Activated CD4-positive, alpha-beta T cell treated with anti-CD3 and anti-CD28 coated beads, Interleukin-2, amount 50 U/mL, for 4 hours (primary cell): Measurements from ENCODE around the gene MPO.

ENCODE experiments used
- DNase-seq, 2 experiments: peaks; one replicate each; pipeline ENCODE4 v3.0.0-alpha.2; 2020

Gene MPO

DNA sequence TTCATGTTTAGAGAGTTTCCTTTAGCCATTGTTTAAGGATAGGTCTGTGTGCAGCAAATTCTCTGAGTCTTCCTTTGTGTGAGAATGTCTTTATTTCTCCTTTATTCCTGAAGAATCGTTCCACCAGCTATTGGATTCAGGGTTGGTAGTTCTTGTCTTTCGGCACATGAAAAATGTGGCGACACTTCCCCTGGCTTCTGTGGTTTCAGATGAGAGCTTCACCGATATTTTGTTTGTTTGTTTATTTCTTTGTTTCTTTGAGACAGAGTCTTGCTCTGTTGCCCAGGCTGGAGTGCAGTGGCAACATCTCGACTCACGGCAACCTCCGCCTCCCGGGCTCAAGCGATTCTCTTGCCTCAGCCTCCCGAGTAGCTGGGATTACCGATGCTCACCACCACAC lies 18.6 kb downstream of the MPO start:
- DNase-seq, result no peak

- no peak for DNase-seq
These were observed 25.9 kb downstream of the MPO start for GRCh38 chr17:58254803-58255202.

GRCh38 chr17:58253082-58253481 lies 27.7 kb downstream of the MPO start:
- DNase-seq, result no peak

GRCh38 chr17:58252141-58252540 lies 28.6 kb downstream of the MPO start:
- DNase-seq, result no peak

DNA sequence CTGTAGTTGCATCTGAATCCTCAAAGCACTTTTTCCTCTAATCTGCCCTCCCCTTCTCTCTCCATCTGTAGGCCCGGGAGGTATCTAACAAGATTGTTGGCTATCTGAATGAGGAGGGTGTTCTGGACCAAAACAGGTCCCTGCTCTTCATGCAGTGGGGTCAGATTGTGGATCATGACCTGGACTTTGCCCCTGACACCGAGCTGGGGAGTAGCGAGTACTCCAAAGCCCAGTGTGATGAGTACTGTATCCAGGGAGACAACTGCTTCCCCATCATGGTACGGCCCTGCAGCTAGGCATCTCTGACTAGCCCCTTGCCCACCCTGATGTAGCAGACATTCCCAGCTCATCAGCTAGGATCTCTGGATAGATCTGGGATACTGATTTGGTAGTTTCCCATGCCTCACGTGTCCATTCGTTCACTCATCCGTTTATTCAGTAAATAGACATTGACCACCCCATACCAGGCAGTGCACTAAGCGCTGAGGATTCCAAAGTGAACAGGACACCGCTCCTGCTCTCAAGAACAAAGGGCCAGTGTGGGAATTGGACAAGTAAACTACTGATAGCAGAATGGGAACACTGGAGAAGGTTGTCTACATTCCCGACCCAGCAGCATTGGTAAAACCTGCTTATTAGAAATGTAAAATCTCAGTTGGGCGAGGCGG lies 30.3 kb downstream of the MPO start:
- DNase-seq, result no peak

- peak; percentile 70 to 71 for DNase-seq
These were observed 31.2 kb downstream of the MPO start for GRCh38 chr17:58249270-58250133.

DNA sequence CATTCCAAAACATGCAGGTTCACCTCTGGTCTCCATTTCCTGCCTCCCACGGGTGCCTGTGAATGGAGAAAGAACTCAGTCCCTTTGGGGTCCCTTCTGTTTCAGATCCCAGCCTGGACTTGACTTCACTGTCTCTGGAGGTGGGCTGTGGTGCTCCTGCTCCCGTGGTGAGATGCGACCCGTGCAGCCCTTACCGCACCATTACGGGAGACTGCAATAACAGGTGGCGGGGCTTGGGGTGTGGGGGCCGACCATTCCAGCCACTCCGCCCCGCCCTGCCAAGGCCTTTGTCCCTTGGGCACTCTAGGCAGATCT lies 31.8 kb downstream of the MPO start:
- no peak for DNase-seq

DNA sequence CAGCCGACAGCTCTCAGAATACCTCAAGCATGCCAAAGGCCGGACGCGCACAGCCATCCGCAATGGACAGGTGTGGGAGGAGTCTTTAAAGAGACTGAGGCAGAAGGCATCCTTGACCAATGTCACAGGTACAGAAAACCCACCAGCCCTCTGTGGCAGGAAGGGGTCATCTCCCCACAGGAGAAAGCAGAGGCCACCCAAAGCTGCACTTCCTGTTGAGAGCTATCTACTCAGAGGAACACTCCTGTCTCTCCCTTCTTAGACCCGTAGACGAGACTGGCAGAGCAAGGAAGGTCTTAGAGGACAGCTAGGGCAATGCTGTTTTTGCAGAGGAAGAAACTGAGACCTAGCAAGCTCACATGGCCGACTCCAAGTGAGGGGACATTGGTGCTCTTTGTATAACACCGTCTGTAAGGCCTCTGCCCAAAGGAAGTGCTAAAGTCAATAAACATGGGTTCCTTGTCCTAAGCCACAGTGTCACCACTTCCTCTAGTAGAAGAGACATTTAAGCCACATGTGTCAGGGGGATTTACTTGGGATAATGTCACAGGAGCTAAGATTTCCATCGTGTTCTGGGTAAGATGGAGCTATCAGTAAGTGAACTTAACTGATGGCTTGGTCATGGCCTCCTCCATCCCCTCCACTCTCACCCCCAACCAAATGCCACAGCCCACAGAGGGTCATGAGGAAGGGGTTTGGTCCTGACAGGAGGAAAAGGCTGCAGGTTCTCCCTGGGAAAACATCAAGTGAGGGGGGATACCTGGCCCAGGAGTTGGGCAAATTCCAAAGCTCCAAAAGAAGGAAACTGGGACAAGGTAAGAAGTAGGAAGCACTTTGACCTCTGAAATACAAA lies 33.0 kb downstream of the MPO start:
- DNase-seq, result no peak

DNA sequence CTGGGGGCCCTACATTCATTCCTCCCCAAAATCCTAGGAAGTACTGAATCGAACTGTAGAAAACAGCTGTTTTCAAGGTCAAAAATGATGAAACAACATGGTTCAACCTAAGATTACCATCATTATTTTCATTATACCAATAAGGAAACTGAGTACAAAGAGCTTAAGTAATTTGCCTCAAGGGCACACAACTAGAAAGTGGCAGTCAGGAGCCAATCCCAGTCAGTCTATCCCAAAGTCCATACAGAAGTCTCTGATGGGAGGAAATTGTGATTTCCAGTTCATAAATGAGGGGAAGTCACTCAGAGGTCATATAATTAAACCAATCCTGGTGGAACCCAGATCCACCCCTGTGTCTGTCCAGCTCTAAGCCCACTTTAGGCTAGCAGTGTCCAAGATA lies 34.0 kb downstream of the MPO start:
- no peak for DNase-seq

GRCh38 chr17:58246104-58246740 lies 34.5 kb downstream of the MPO start:
- no peak for DNase-seq

DNA sequence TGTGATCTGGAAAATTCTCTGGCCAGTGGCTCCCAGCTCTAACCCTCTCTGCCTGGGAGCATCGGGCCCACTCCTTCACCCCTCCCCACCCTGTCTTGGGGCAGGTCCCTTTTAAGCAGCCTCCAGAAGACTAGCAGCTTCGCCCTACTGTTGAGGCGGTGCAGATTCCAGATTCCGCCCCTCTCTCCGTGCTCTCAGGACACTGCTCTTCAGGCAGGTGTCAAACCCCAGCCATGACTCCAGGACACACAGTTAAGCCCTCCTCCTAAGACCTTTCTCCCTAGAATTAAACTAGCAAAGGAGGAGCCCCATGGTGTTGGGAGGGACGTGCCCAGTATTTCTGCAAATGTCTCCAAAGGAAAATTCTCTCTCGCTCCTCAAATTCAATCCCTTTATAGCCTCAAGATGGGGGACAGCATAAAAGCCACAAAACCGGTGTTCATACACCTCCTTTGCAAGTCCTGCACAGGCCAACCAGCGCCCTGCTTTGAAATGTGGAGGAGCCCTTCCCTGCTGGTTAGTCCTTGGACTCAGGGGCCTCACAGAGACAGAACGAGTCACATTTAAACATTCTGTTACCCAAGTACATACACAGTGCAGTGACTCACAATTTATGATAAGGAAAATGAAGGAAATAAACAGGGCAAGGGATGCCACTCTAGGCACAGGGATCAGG lies 35.2 kb downstream of the MPO start:
- no peak for DNase-seq

DNA sequence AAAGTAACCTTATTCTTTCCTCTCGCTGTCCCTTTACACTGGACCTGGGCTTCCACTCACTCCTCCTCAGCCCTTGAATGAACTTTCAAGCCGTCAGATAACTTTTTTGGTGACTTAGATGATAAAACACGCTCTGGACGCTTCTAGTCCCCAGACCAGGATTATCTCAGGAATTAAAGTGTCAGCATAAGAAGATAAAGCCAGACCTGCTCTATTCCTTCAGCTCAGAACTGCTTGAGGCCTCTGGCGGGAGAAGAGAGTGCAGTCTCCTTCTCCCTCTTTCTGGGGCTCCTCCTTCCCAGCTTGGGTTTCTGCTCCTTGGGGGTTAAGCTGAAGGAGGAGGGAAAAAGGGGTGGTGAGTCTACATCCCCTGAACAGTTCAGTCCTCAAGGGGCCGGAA lies 35.8 kb downstream of the MPO start:
- no peak for DNase-seq

- no peak for DNase-seq
These were observed 38.5 kb downstream of the MPO start for GRCh38 chr17:58242171-58242784.

DNA sequence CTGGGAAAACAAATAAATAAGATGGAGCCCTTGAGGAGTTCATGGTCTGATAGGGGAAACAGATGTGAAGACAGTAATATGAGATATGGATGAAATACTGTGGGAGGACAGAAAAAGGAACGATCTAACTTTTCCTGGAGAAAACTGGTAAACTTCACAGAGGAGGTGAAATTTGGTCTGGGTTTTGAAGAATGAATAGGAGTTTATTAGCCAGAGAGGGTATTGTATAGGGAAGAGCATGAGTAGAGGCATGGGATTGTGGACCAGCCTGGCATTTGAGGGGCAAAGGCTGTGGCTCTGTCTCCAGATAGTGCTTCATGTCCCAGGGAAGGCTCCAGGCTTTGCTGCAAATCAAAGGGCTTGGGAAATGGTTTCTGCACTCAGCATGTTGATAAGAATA lies 40.7 kb downstream of the MPO start:
- DNase-seq, result no peak

DNA sequence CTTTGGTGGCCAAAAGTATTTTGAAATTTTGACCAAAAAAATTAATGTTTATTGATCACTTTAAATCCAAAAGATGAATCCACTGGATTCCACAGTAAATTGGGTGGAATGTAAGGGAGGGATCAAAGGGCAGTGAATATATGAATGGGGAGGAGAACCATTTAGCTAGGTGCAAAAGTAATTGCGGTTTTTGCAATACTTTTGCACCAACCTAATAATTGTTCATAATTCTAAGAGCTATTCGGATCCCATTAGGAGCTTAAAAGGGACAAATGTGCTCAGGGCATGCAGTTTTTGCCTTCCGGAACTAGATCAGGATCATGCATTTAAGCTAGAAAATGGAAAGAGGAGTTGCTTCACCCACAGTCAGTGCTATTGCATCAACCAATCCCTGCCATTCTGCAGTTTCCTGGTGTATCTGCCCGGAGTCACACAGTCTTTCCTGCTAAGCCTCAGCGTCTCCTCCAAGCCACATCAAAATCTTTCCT lies 42.5 kb downstream of the MPO start, which contains the start of gene LPO:
TSS of gene LPO (plus strand) at position 438 of the 488 bp plus-strand sequence. CDS start 4,396 bp downstream, outside the sequence.
- no peak for DNase-seq

DNA sequence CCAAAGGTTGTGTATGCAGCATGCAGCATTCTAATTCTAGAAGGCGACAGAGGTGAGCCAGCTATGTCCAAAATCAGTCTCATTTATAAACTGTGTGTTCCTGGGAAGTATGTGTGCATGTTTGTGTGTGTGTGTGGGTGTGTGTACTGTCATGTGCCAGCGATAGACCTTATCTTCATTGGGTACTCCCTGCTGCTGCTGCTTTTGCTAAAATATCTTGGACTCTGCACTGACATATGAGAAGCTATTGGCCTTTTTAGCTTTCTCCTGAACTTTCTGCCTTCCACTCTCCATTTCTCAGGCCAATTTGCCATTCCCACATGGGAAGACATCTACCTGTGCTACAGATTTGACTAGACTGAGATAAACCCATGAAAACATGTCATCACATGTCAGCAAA lies 44.3 kb downstream of the MPO start:
- DNase-seq, result no peak

GRCh38 chr17:58235821-58236220 lies 44.9 kb downstream of the MPO start:
- no peak for DNase-seq

DNA sequence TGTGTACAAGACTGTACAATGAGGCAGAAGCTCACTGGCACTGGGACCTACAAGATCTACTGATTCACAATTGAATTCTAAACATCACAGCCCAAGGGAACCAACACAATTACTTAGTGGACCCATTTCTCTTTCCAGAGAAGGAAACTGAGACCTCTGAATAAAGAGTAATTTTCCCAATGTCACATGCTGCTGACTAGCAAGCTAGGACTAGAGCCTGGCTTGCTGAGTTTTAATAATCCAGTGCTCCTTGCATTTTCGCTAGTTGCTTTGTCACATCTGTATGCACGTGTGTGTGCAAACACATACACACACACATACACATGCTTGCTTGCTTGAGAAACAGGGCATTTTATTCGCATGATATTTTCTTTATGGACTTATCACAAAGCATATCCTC lies 46.2 kb downstream of the MPO start:
- DNase-seq, result no peak

DNA sequence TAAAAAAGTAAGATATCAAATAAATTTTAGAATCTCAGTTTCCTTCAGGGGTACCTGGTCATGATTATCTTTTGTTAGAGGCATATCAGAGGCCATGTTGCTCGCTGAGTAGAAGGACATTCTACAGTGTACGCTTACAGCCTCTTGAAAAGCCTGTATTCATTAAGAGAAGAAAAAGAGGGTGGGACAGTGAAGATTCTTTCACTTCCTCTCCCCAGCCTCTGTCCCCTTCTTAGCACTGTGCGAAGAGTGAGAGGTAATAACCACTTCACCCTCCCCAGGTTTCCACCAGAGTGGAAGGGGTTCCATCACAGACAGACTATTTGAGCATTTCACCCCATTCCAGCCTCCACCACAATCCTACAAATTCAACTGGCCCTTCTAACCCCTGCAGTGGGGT lies 47.2 kb downstream of the MPO start:
- no peak for DNase-seq

- DNase-seq, result peak in 1 of 2 experiments; percentile 5
These were observed 48.0 kb downstream of the MPO start for GRCh38 chr17:58232707-58233156.

DNA sequence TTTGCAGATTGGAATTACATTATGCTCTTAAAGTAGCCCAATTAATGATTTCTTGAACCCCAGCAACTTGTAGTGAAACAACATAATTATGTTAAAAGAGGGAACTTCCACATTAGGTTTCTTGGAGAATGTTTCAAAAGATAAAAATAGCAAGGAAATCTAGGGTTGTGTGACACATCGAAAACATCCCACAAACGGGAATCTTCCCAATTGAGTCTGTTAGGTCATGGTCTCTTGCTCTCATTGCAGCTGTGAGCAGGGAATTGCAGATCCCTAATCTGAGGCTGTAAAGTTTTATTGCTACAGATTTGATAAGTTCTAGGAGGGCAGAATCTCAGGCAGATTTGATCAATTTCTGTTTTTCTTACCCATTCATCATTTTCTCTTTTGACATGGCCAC lies 49.1 kb downstream of the MPO start:
- no peak for DNase-seq

DNA sequence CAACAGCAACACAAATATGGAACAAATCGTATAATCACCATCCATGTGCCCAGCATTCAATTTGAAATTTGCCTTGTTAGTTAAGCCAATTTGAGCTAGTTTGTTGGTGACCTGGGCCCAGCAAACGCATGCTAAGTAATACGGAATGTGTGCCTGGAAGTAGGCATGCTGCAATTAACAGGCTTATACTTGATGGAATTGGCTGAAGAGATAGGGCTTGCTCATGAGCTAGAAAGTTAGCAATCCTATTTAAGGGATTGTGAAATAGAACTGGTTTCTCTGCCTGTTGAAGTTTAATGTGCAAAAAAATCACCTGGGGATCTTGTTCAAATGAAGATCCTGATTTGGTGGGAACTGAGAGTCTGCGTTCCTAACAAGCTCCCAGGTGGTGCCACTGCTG lies 50.9 kb downstream of the MPO start:
- no peak for DNase-seq
